Endothelial cell (in vitro differentiated cells): ENCODE measurements around the gene CDC42. TPM values are rescaled to one million over a fixed set of nuclear protein-coding genes. Genes with fewer than 3 reads are reported as not detected.

ENCODE experiments used
- DNase-seq: peaks from one replicate; pipeline ENCODE4 v3.0.0; 2021; ENCODE audit warnings: low spot score
- H3K27ac Mint-ChIP-seq: one replicate; pipeline ENCODE4 v1.8.0; 2021; ENCODE audit warnings: mixed read lengths, inconsistent platforms; ENCODE audit not compliant: unreplicated experiment
- H3K27me3 Mint-ChIP-seq: one replicate; pipeline ENCODE4 v1.8.0; 2021; ENCODE audit warnings: mild to moderate bottlenecking, moderate library complexity, mixed read lengths, inconsistent platforms; ENCODE audit not compliant: unreplicated experiment
- H3K36me3 Mint-ChIP-seq: one replicate; pipeline ENCODE4 v1.8.0; 2021; ENCODE audit warnings: mild to moderate bottlenecking, low read depth, mixed read lengths, inconsistent platforms; ENCODE audit not compliant: unreplicated experiment
- H3K4me1 Mint-ChIP-seq: one replicate; pipeline ENCODE4 v1.8.0; 2021; ENCODE audit warnings: mild to moderate bottlenecking, mixed read lengths, inconsistent platforms; ENCODE audit not compliant: unreplicated experiment
- H3K4me3 Mint-ChIP-seq: one replicate; pipeline ENCODE4 v1.8.0; 2021; ENCODE audit warnings: mild to moderate bottlenecking, mixed read lengths, inconsistent platforms; ENCODE audit not compliant: unreplicated experiment
- H3K9me3 Mint-ChIP-seq: one replicate; pipeline ENCODE4 v1.8.0; 2021; ENCODE audit warnings: mixed read lengths, inconsistent platforms; ENCODE audit not compliant: unreplicated experiment
- total RNA-seq: library from RNA; stranded (reverse); fragmentation: NEBNext Ultra II Directional; extraction: Animal tissue kit (Norgen Biotek cat#: 25700); gene quantifications from one replicate; pipeline ENCODE4 v1.2.1, GENCODE V29; 2021; ENCODE audit not compliant: unreplicated experiment
- TF ChIP-seq, protein P1 (sequence below): fragments of 200-600 bp; sonication (generic); IDR thresholded peaks from one replicate; pipeline ENCODE4 v1.5.0; 2021; ENCODE audit warnings: antibody characterized with exemption; ENCODE audit not compliant: unreplicated experiment

CDC42 gene
- total RNA-seq, 1 donor from 2014 or later, result 370 TPM

DNA sequence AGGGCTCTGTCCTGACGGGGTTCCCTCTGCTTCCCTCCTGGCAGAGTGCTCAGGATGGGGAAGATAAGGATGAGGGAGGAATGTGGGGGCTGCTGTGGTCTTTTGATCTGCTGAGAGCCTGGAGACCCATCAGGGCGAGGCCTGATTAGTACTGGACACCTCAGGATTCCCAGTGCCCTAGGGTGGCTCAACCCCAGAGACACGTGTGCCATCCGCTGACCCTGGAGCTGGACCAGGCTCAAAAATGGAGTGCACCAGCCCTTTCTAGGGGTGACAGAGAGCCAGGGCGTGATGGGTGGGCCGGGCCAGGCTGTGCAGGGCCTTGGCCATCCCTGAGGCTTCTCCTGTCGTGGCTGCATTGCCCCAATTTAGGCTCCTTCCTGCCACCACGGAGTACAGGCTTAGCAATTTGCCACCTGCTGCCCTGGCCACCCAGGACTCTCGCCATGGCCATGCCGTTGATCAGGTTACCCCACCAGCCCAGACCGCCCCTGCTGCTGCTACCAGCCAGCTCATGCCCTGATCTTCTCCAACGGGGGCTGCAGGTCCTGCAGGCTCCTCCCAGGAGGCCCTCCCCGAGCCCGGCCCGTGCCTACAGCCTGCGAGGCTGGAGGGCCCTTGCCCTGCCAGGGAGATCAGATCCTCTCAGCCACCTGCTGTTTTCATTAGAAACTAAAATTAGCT, 80.9 kb downstream of the CDC42 start:
- DNase-seq, result no peak
- Mint-ChIP-seq H3K9me3 (no peaks in the 10 kb centered on the region), H3K27ac (no peak overlapping the region), H3K27me3 (peaks cover 4% of the 10 kb centered on the region), H3K4me3 (no peak overlapping the region), H3K36me3 (no peaks in the 10 kb centered on the region), H3K4me1 (no peaks in the 10 kb centered on the region)
- TF ChIP-seq, protein P1, sequence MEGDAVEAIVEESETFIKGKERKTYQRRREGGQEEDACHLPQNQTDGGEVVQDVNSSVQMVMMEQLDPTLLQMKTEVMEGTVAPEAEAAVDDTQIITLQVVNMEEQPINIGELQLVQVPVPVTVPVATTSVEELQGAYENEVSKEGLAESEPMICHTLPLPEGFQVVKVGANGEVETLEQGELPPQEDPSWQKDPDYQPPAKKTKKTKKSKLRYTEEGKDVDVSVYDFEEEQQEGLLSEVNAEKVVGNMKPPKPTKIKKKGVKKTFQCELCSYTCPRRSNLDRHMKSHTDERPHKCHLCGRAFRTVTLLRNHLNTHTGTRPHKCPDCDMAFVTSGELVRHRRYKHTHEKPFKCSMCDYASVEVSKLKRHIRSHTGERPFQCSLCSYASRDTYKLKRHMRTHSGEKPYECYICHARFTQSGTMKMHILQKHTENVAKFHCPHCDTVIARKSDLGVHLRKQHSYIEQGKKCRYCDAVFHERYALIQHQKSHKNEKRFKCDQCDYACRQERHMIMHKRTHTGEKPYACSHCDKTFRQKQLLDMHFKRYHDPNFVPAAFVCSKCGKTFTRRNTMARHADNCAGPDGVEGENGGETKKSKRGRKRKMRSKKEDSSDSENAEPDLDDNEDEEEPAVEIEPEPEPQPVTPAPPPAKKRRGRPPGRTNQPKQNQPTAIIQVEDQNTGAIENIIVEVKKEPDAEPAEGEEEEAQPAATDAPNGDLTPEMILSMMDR, result no peak

DNA sequence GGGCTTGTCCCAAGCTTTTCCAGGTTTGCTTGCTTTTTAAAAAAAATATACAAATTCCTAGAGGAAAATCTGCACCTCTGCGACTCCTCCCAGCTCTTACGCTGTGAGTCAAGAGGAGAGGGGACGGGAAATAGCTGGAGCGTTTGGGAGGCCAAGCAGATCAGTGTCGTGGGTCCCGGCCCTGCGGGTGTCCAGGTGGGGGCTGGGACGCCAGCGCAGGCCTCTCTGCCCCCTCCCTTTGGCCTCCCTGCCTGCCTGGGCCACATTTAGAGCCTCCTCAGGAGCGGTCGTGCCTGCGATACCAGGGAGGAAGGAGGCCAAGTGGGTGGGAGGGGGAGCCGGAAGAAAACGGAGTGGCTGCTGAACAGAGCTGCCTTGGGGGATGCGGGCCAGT, 81.4 kb downstream of the CDC42 start:
- Mint-ChIP-seq H3K27me3 (peaks cover 4% of the 10 kb centered on the region), H3K36me3 (no peaks in the 10 kb centered on the region)
- DNase-seq, result no peak

DNA sequence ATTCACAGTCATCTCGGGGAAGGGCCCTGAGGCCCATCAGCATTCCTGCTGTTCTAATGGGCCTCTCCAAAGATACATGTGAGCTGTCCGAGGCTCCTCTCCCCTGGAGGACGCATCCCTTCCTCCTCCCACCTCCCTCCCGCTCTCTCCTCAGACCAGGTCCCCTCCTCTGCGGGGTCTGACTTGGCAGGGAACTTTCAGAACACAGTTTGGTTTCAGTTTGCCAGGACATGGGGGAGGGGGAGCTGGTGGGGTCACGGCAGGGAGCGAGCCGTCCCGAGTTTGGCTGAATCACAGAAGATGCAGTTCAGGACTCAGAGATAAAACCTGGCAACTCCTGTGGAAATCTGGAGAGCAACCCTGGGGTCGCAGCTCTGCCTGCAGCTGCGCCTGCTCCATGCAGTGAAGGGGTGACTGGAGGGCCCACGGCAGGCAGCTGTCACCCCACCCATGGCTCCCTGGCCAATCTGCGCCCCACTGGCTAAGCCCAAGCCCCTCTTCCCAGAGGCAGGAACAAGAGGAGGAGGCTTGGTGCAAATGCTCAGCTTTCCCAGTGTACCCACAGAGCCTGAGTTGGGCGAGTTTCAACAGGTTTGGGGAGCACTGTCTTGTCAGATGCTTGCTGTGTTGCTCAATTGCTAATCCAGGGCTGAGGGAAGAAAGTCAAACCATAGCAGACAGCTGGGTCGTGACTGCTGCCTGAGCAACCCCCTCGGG, 84.7 kb downstream of the CDC42 start:
- no peak for DNase-seq
- Mint-ChIP-seq H3K27ac (no peak overlapping the region), H3K27me3 (peaks cover 13% of the 10 kb centered on the region), H3K9me3 (no peaks in the 10 kb centered on the region), H3K4me3 (no peak overlapping the region), H3K36me3 (no peaks in the 10 kb centered on the region), H3K4me1 (no peaks in the 10 kb centered on the region)
- TF ChIP-seq, protein P1, result no peak

More for the DNA sequence above, 81.4 kb downstream of the CDC42 start:
- H3K27ac Mint-ChIP-seq, result no peak overlapping the region
- H3K4me1 Mint-ChIP-seq, result no peaks in the 10 kb centered on the region
- H3K4me3 Mint-ChIP-seq, result no peak overlapping the region
- no peaks in the 10 kb centered on the region for H3K9me3 Mint-ChIP-seq
- TF ChIP-seq, protein P1, result no peak

DNA sequence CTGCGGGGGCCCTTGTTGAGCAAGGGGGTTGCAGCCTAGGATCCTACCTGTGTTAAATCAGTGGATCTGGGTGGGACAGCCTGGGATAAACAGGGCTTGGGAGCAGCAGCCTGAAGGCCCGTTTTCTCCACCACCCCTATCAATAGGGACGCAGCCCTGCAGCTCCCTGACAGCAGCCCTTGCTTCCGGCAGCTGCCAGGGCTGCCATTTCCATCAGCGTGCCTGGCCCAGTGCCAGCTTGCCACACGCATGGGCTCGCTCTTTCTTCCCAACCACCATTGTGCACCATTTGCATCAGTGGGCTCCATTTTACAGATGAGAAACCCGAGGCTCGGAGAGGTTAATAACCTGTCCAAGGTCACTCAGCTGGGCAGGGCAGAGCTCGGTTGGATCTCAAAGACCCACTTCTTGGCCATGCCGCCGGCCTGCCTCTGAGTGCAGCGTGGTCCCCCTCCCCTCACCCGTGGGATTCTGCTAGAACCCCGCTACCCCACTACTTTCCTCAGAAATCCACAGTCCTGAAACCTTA, 86.6 kb downstream of the CDC42 start:
- Mint-ChIP-seq H3K4me1 (peaks cover 4% of the 10 kb centered on the region), H3K4me3 (no peak overlapping the region), H3K9me3 (no peaks in the 10 kb centered on the region), H3K27me3 (peaks cover 11% of the 10 kb centered on the region), H3K27ac (no peak overlapping the region), H3K36me3 (no peaks in the 10 kb centered on the region)
- no peak for DNase-seq
- TF ChIP-seq, protein P1, result no peak

DNA sequence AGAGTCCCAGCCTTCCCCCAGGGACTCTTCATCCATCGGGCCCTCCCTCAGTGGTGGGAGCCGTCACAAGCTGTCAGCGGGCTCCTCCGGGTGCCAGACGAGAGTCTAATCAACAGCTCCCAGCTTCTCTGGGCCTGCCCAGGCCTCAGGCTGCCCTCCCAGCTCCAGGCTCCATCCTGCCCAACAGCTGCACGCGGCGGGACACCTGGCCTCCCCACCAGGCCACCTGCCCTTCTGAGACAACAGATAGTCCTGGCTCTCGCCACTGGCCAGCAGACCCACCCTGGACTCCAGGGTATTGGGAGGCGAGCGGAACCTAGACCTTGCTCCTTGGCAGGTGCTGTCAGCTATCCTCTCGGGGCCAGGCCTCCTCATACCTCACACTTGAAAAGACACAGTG, 87.3 kb downstream of the CDC42 start:
- no peak overlapping the region for H3K27ac Mint-ChIP-seq
- peaks cover 4% of the 10 kb centered on the region for H3K4me1 Mint-ChIP-seq
- H3K36me3 Mint-ChIP-seq, result peaks cover 3% of the 10 kb centered on the region
- TF ChIP-seq, protein P1, result no peak
- no peak overlapping the region for H3K4me3 Mint-ChIP-seq
- no peaks in the 10 kb centered on the region for H3K9me3 Mint-ChIP-seq
- peaks cover 13% of the 10 kb centered on the region for H3K27me3 Mint-ChIP-seq
- DNase-seq, result no peak
